Endodermal cell (in vitro differentiated cells): ENCODE measurements around the gene TPGS1. TPM values are rescaled to one million over a fixed set of nuclear protein-coding genes. Genes with fewer than 3 reads are reported as not detected.

Experiments
- DNase-seq: peaks from one replicate; pipeline ENCODE4 v3.0.0-alpha.2; 2017
- H3K27ac ChIP-seq: 2 replicates; pipeline ENCODE4 v1.5.1; 2013; ENCODE audit warnings: mild to moderate bottlenecking, low read depth, low read length, moderate library complexity
- H3K27me3 ChIP-seq: 2 replicates; pipeline ENCODE4 v1.6.1; 2013; ENCODE audit warnings: mild to moderate bottlenecking, low read length, moderate library complexity; ENCODE audit not compliant: insufficient read depth, control insufficient read depth, poor library complexity, severe bottlenecking
- H3K36me3 ChIP-seq: 2 replicates; pipeline ENCODE4 v1.7.0; 2013; ENCODE audit warnings: mild to moderate bottlenecking, low read length, moderate library complexity; ENCODE audit not compliant: control insufficient read depth, insufficient read depth
- H3K4me1 ChIP-seq: one replicate; pipeline ENCODE4 v1.7.0; 2013; ENCODE audit warnings: low read length; ENCODE audit not compliant: control insufficient read depth, insufficient read depth
- H3K4me3 ChIP-seq: 2 replicates; pipeline ENCODE4 v1.5.1; 2013; ENCODE audit warnings: mild to moderate bottlenecking, low read length, moderate library complexity
- H3K9ac ChIP-seq: 2 replicates; pipeline ENCODE4 v1.6.1; 2013; ENCODE audit warnings: mild to moderate bottlenecking, low read length, moderate library complexity; ENCODE audit not compliant: poor library complexity, severe bottlenecking; ENCODE audit errors: extremely low read depth
- H3K9me3 ChIP-seq: 2 replicates; pipeline ENCODE4 v1.6.1; 2013; ENCODE audit warnings: mild to moderate bottlenecking, low read length, moderate library complexity; ENCODE audit not compliant: control insufficient read depth
- H3K27ac Mint-ChIP-seq: 2 replicates; pipeline ENCODE4 v1.8.0; 2020; ENCODE audit warnings: mixed read lengths
- H3K27me3 Mint-ChIP-seq: 2 replicates; pipeline ENCODE4 v1.8.0; 2021; ENCODE audit warnings: mild to moderate bottlenecking, mixed read lengths; ENCODE audit not compliant: insufficient read depth
- H3K36me3 Mint-ChIP-seq: 2 replicates; pipeline ENCODE4 v1.8.0; 2020; ENCODE audit warnings: low read depth, mixed read lengths
- H3K4me1 Mint-ChIP-seq: 2 replicates; pipeline ENCODE4 v1.8.0; 2020; ENCODE audit warnings: mixed read lengths
- H3K4me3 Mint-ChIP-seq: 2 replicates; pipeline ENCODE4 v1.8.0; 2020; ENCODE audit warnings: mild to moderate bottlenecking, moderate library complexity, mixed read lengths
- H3K9me3 Mint-ChIP-seq: 2 replicates; pipeline ENCODE4 v1.8.0; 2020; ENCODE audit warnings: mild to moderate bottlenecking, mixed read lengths
- CTCF ChIP-seq: fragments of 200-600 bp; sonication (generic); conservative IDR thresholded peaks from 2 replicates; pipeline ENCODE4 v1.5.0; 2021; ENCODE audit warnings: antibody characterized with exemption, mild to moderate bottlenecking
- WGBS, 2 experiments: methylation state at CpG; one replicate each; pipeline versions ENCODE4 v1.1.5 to v1.1.7; 2013; ENCODE audit warnings: missing lambda C conversion rate in 2 of 2, mixed read lengths in 1 of 2; ENCODE audit not compliant: insufficient coverage in 1 of 2, insufficient read length in 1 of 2; 5-methylcytosine and 5-hydroxymethylcytosine counted together
- total RNA-seq, 2 donors: library from RNA; stranded (reverse); fragmentation: NEBNext Ultra II Directional in 1 of 2; extraction: Animal tissue kit (Norgen Biotek cat#: 25700) in 1 of 2; gene quantifications; 2 replicates in 1 of 2; 3 replicates in 1 of 2; pipeline ENCODE4 v1.2.1, GENCODE V29; 2021

TPGS1 gene
- total RNA-seq, 2 donors from 2014 or later = 11.7 to 13.0 TPM

GRCh38 chr19:482186-483041 is 24.9 kb upstream of the TPGS1 start:
- Histone ChIP-seq H3K4me3 (no peak overlapping the region), H3K36me3 (no peaks in the 10 kb centered on the region), H3K9ac (no peak overlapping the region), H3K9me3 (peaks cover 15% of the 10 kb centered on the region), H3K27me3 (no peaks in the 10 kb centered on the region), H3K4me1 (no peaks in the 10 kb centered on the region), H3K27ac (no peak overlapping the region)
- DNase-seq = peak; percentile 77
- peaks cover 7% of the 10 kb centered on the region for H3K4me1 Mint-ChIP-seq
- peaks cover 24% of the 10 kb centered on the region for H3K27me3 Mint-ChIP-seq
- H3K4me3 Mint-ChIP-seq = no peak overlapping the region
- no peak overlapping the region for H3K27ac Mint-ChIP-seq
- H3K36me3 Mint-ChIP-seq = no peaks in the 10 kb centered on the region
- 60 to 69% methylated on average over 17 to 20 of the region's 20 CpGs for WGBS, 2 experiments
- peaks cover 18% of the 10 kb centered on the region for H3K9me3 Mint-ChIP-seq
- peak; percentile 59 for TF ChIP-seq CTCF

GRCh38 chr19:483332-484072 is 23.8 kb upstream of the TPGS1 start:
- Mint-ChIP-seq H3K27ac (no peak overlapping the region), H3K4me3 (no peak overlapping the region), H3K36me3 (no peaks in the 10 kb centered on the region), H3K4me1 (peaks cover 7% of the 10 kb centered on the region), H3K27me3 (peaks cover 24% of the 10 kb centered on the region), H3K9me3 (peaks cover 18% of the 10 kb centered on the region)
- no peak overlapping the region for H3K4me3 ChIP-seq
- H3K27ac ChIP-seq = no peak overlapping the region
- no peaks in the 10 kb centered on the region for H3K27me3 ChIP-seq
- no peak overlapping the region for H3K9ac ChIP-seq
- H3K4me1 ChIP-seq = no peaks in the 10 kb centered on the region
- peaks cover 15% of the 10 kb centered on the region for H3K9me3 ChIP-seq
- TF ChIP-seq CTCF = no peak
- H3K36me3 ChIP-seq = no peaks in the 10 kb centered on the region
- WGBS, 2 experiments = 80% methylated on average over 17 to 21 of the region's 21 CpGs
- DNase-seq = no peak

- peaks cover 15% of the 10 kb centered on the region for H3K9me3 ChIP-seq
- 75 to 80% methylated on average over 7 to 15 of the region's 15 CpGs for WGBS, 2 experiments
- no peak overlapping the region for H3K27ac ChIP-seq
- H3K4me1 Mint-ChIP-seq = peaks cover 7% of the 10 kb centered on the region
- no peak for TF ChIP-seq CTCF
- DNase-seq = no peak
- peaks cover 18% of the 10 kb centered on the region for H3K9me3 Mint-ChIP-seq
- no peaks in the 10 kb centered on the region for H3K4me1 ChIP-seq
- H3K27me3 ChIP-seq = no peaks in the 10 kb centered on the region
- H3K4me3 ChIP-seq = no peak overlapping the region
- H3K27me3 Mint-ChIP-seq = peaks cover 24% of the 10 kb centered on the region
- H3K9ac ChIP-seq = no peak overlapping the region
- H3K4me3 Mint-ChIP-seq = no peak overlapping the region
- no peaks in the 10 kb centered on the region for H3K36me3 ChIP-seq
- no peaks in the 10 kb centered on the region for H3K36me3 Mint-ChIP-seq
- H3K27ac Mint-ChIP-seq = no peak overlapping the region
These were observed 22.8 kb upstream of the TPGS1 start for GRCh38 chr19:484494-484893.
